Measurements from ENCODE around the gene RRP15. TPM values are rescaled to one million over a fixed set of nuclear protein-coding genes. Genes with fewer than 3 reads are reported as not detected.

The RRP15 gene
- total RNA-seq, 1 donor from 2014 or later = 15.8 TPM

GRCh38 chr1:218383681-218384080, 98.6 kb downstream of the RRP15 start:
- Histone ChIP-seq H3F3A (ENCODE audit: low read depth) (no peaks in the 10 kb centered on the region), H2AFZ (replicated peaks) (no peak overlapping the region), H3K4me3 (no peak overlapping the region), H3K9me3 (ENCODE audit: low read depth) (no peaks in the 10 kb centered on the region), H3K79me2 (ENCODE audit: low read depth) (no peaks in the 10 kb centered on the region), H3K36me3 (no peaks in the 10 kb centered on the region), H3K4me2 (no peak overlapping the region), H3K27me3 (no peaks in the 10 kb centered on the region), H3K27ac (no peak overlapping the region), H3K9ac (no peak overlapping the region), H4K20me1 (ENCODE audit: low read depth) (no peaks in the 10 kb centered on the region), H3K4me1 (no peaks in the 10 kb centered on the region)
- H3K9me3 Mint-ChIP-seq = no peaks in the 10 kb centered on the region
- H3K27ac Mint-ChIP-seq = no peak overlapping the region
- no peaks in the 10 kb centered on the region for H3K36me3 Mint-ChIP-seq
- H3K27me3 Mint-ChIP-seq (ENCODE audit: insufficient read depth, low read depth) = no peaks in the 10 kb centered on the region
- DNase-seq (ENCODE audit: low spot score) = no peak
- peaks cover 6% of the 10 kb centered on the region for H3K4me1 Mint-ChIP-seq
- TF ChIP-seq CTCF (IDR thresholded peaks at IDR 0.05) (no peak), EZH2 (IDR thresholded peaks at IDR 0.05) (no peak), EZH2phosphoT487 (IDR thresholded peaks at IDR 0.05) (no peak)
- H3K4me3 Mint-ChIP-seq = no peak overlapping the region

- Histone ChIP-seq H2AFZ (replicated peaks) (no peak overlapping the region), H3K79me2 (ENCODE audit: low read depth) (no peaks in the 10 kb centered on the region)
- peaks cover 6% of the 10 kb centered on the region for H3K4me1 Mint-ChIP-seq
Observed at GRCh38 chr1:218384581-218384993, 99.5 kb downstream of the RRP15 start.

More at GRCh38 chr1:218384581-218384993, 99.5 kb downstream of the RRP15 start:
- no peak for DNase-seq (ENCODE audit: low spot score)
- Mint-ChIP-seq H3K27me3 (ENCODE audit: insufficient read depth, low read depth) (no peaks in the 10 kb centered on the region), H3K9me3 (no peaks in the 10 kb centered on the region), H3K4me3 (no peak overlapping the region), H3K27ac (no peak overlapping the region), H3K36me3 (no peaks in the 10 kb centered on the region)
- H3K36me3 ChIP-seq = no peaks in the 10 kb centered on the region
- TF ChIP-seq EZH2 (IDR thresholded peaks at IDR 0.05) = no peak
- no peak for TF ChIP-seq CTCF (IDR thresholded peaks at IDR 0.05)
- no peak for TF ChIP-seq EZH2phosphoT487 (IDR thresholded peaks at IDR 0.05)
- H3F3A ChIP-seq (ENCODE audit: low read depth) = no peaks in the 10 kb centered on the region
- H3K4me1 ChIP-seq = no peaks in the 10 kb centered on the region
- H3K27ac ChIP-seq = no peak overlapping the region
- no peak overlapping the region for H3K9ac ChIP-seq
- no peaks in the 10 kb centered on the region for H4K20me1 ChIP-seq (ENCODE audit: low read depth)
- no peaks in the 10 kb centered on the region for H3K9me3 ChIP-seq (ENCODE audit: low read depth)
- no peaks in the 10 kb centered on the region for H3K27me3 ChIP-seq
- H3K4me3 ChIP-seq = no peak overlapping the region
- H3K4me2 ChIP-seq = no peak overlapping the region

Small RNA genes lying within 50 kb of the gene (small RNA-seq; reads per million reads assigned to genes)
- gene AC096638.1 = not detected

Other genes with a start within 250 kb of the RRP15 start
- 0.37 and 1.9 TPM in 2 replicates for gene TGFB2, start 60.0 kb downstream of the RRP15 start, total RNA-seq (ENCODE audit: low replicate concordance)

All from neural progenitor cell (in vitro differentiated cells).